CD4-positive, alpha-beta memory T cell (primary cell): ENCODE results near the gene UBE2F. TPM values are rescaled to one million over a fixed set of nuclear protein-coding genes. Genes with fewer than 3 reads are reported as not detected.
"Not testable (repeated sequence)": the region's sequence is repeated elsewhere in the genome, so short reads cannot be mapped to it uniquely, and the experiment has no call there.

Source experiments
- CTCF ChIA-PET: fragments of 350-600 bp; sonication (Branson Sonifier 250); formaldehyde crosslinking; loops from one replicate; lab custom pipeline; 2021; ENCODE audit warnings: inconsistent platforms; ENCODE audit not compliant: partially characterized antibody; lab: Charles Lee
- POLR2A ChIA-PET: fragments of 350-600 bp; sonication (Branson Sonifier 250); formaldehyde crosslinking; loops from one replicate; lab custom pipeline; 2021; ENCODE audit not compliant: partially characterized antibody; lab: Charles Lee
- DNase-seq, 5 donors: peaks; one replicate each; pipeline versions ENCODE4 v3.0.0 to v3.0.0-alpha.2; 2020 to 2022; ENCODE audit warnings: mixed read lengths in 1 of 5
- H3K27ac ChIP-seq: one replicate; pipeline ENCODE4 v1.7.0; 2013; ENCODE audit warnings: low read depth, low read length
- H3K27me3 ChIP-seq: 2 replicates; pipeline ENCODE4 v1.7.0; 2013; ENCODE audit warnings: mild to moderate bottlenecking, low read length, moderate library complexity; ENCODE audit not compliant: insufficient read depth
- H3K36me3 ChIP-seq: 2 replicates; pipeline ENCODE4 v1.7.0; 2013; ENCODE audit warnings: mild to moderate bottlenecking, low read length, moderate library complexity; ENCODE audit not compliant: insufficient read depth
- H3K4me1 ChIP-seq: 2 replicates; pipeline ENCODE4 v1.7.0; 2013; ENCODE audit warnings: mild to moderate bottlenecking, low read length, moderate library complexity; ENCODE audit not compliant: insufficient read depth
- H3K4me3 ChIP-seq, 2 donors: one replicate each; pipeline ENCODE4 v1.7.0; 2013; ENCODE audit warnings: low read length in 2 of 2, mild to moderate bottlenecking in 1 of 2
- H3K9me3 ChIP-seq, 2 donors: one replicate each; pipeline ENCODE4 v1.7.0; 2013; ENCODE audit warnings: low read length in 2 of 2, control low read depth in 1 of 2; ENCODE audit not compliant: control insufficient read depth in 1 of 2
- H3K27ac Mint-ChIP-seq, 7 donors: one replicate each; pipeline ENCODE4 v1.8.0; 2020 to 2021; ENCODE audit warnings: mixed read lengths in 7 of 7, mild to moderate bottlenecking in 6 of 7, inconsistent platforms in 3 of 7, moderate library complexity in 3 of 7
- H3K27me3 Mint-ChIP-seq, 2 donors: one replicate each; pipeline ENCODE4 v1.8.0; 2020 to 2021; ENCODE audit warnings: mixed read lengths in 2 of 2
- H3K36me3 Mint-ChIP-seq, 2 donors: one replicate each; pipeline ENCODE4 v1.8.0; 2020 to 2021; ENCODE audit warnings: mixed read lengths in 2 of 2, inconsistent platforms in 1 of 2, mild to moderate bottlenecking in 1 of 2
- H3K4me1 Mint-ChIP-seq, 4 donors: one replicate each; pipeline ENCODE4 v1.8.0; 2020 to 2021; ENCODE audit warnings: mixed read lengths in 4 of 4, mild to moderate bottlenecking in 1 of 4
- H3K4me3 Mint-ChIP-seq, 8 donors: one replicate each; pipeline ENCODE4 v1.8.0; 2020 to 2021; ENCODE audit warnings: mixed read lengths in 8 of 8, mild to moderate bottlenecking in 7 of 8, moderate library complexity in 6 of 8, inconsistent platforms in 3 of 8
- H3K9me3 Mint-ChIP-seq, 8 donors: one replicate each; pipeline ENCODE4 v1.8.0; 2020 to 2021; ENCODE audit warnings: mixed read lengths in 8 of 8, mild to moderate bottlenecking in 5 of 8, inconsistent platforms in 3 of 8, moderate library complexity in 1 of 8
- intact Hi-C: fragments of 100-400 bp; cut with micrococcal nuclease; formaldehyde crosslinking; loops from one replicate; pipeline ENCODE4 v1.15.1; 2023
- polyA plus RNA-seq, 2 donors: library from polyadenylated mRNA; unstranded; fragments of 300-500 nt; fragmentation: Illumina TruSeq; gene quantifications; one replicate each; pipeline ENCODE4 v1.2.3, GENCODE V29; 2021
- total RNA-seq, 2 experiments: library from RNA; stranded (reverse); gene quantifications; one replicate each; pipeline ENCODE4 v1.2.3, GENCODE V29; 2021

UBE2F gene
- total and polyA plus RNA-seq, 4 experiments from 2014 or later: 35.7 to 116 (median 60.9) TPM

DNA sequence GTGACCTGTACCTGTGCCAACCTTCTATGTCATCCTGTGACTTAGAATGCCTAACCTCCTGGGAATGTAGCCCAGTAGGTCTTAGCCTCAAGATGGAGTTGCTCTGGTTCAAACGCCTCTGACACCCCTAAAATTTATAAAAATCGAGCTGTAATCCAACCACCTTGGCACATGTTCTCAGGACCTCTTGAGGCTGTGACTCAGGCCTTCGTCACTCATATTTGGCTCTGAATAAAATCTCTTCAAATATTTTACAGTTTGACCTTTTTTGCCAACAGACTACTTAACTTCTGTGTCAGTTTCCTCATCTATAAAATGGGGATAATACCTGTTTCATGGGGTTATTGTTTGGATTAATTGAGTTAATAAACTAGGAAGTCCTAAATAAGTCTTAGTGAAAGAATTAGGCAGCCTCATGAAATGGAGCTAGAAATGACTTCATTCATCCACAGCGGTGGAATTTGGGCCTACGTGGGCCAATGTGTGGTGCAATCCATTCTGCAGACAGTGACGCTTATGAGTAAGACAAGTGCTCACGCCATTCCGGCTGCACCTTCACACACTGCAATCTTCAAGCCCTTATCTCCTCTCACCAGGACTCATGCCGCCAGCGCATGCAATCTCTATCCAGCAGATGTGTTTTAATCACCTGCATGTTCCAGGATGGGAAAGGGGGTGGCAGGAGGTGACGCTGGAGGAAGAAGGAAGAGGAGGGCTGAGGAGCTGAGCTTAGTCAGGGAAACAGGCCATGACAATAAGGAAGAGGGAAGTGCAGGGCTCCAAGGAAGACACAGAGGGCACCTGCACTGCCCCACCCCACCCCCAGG, 2.0 kb upstream of the UBE2F start:
- H3K27ac ChIP-seq: no peak overlapping the region
- no peaks in the 10 kb centered on the region for H3K27me3 Mint-ChIP-seq

DNA sequence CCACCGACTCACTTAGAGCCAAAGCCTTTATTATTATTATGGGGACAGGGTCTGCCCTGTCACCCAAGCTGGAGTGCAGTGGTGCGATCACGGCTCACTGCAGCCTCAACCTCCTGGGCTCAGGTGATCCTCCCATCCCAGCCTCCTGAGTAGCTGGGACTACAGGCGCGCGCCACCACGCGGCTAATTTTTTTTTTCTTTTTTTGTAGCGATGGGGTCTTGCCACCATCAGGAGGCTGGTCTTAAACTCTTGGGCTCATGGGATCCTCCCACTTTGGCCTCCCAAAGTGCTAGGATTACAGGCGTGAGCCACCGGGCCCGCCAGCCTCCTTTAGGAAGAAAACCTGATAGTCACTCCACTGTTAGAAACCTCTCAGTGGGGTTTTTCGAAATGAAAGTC, 970 bp upstream of the UBE2F start:
- not testable (repeated sequence) for H3K27me3 Mint-ChIP-seq, DNase-seq, H3K9me3 ChIP-seq, H3K36me3 ChIP-seq, H3K27me3 ChIP-seq
- Mint-ChIP-seq H3K9me3 (peaks cover 0 to 23% (median 11%) of the 10 kb centered on the region in 8 donors), H3K4me1 (peaks cover 27 to 45% (median 35%) of the 10 kb centered on the region in 4 donors), H3K36me3 (peaks cover 0 to 12% of the 10 kb centered on the region in 2 donors), H3K27ac (peak overlapping the region in 5 of 7 donors; percentile 56 to 93 (median 78)), H3K4me3 (peak overlapping the region; percentile 83 to 89 (median 86))
- peak overlapping the region; percentile 57 for H3K27ac ChIP-seq
- POLR2A ChIA-PET: interaction anchor here (1.0 kb wide), 1 partner anchor 43 kb away, joined by 3 read pairs; no protein-coding TSS in a partner anchor
- H3K4me3 ChIP-seq: peak overlapping the region; percentile 45 to 77
- CTCF ChIA-PET: interaction anchor here (1.1 kb wide), 1 partner anchor 43 kb away, joined by 3 read pairs; no protein-coding TSS in a partner anchor
- intact Hi-C loops: loop anchor here (1.0 to 5.0 kb wide), 6 partner anchors 43 to 322 kb away; partner anchors contain the start of genes ILKAP, PER2 and RAMP1
- H3K4me1 ChIP-seq: peaks cover 40% of the 10 kb centered on the region

More for the DNA sequence above, 2.0 kb upstream of the UBE2F start:
- peaks cover 0 to 23% (median 11%) of the 10 kb centered on the region in 8 donors for H3K9me3 Mint-ChIP-seq
- H3K4me1 ChIP-seq: peaks cover 29% of the 10 kb centered on the region
- H3K36me3 ChIP-seq: no peaks in the 10 kb centered on the region
- H3K36me3 Mint-ChIP-seq: peaks cover 0 to 12% of the 10 kb centered on the region in 2 donors
- DNase-seq: no peak
- ChIA-PET CTCF (interaction anchor here (1.1 kb wide), 1 partner anchor 42 kb away, joined by 3 read pairs; no protein-coding TSS in a partner anchor), POLR2A (no interaction called here)
- H3K9me3 ChIP-seq: peaks cover 0 to 9% of the 10 kb centered on the region in 2 donors
- no peak overlapping the region for H3K4me3 ChIP-seq
- peaks cover 22 to 34% (median 26%) of the 10 kb centered on the region in 4 donors for H3K4me1 Mint-ChIP-seq
- H3K27me3 ChIP-seq: no peaks in the 10 kb centered on the region
- intact Hi-C loops: loop anchor here (5.0 kb wide), 3 partner anchors 107 to 292 kb away; partner anchors contain the start of gene RAMP1
- H3K27ac Mint-ChIP-seq: peak overlapping the region in 1 of 7 donors; percentile 93
- H3K4me3 Mint-ChIP-seq: peak overlapping the region; percentile 27 to 67 (median 44)

- peak overlapping the region; percentile 56 to 95 (median 82) for H3K27ac Mint-ChIP-seq
- CTCF ChIA-PET: no interaction called here
- POLR2A ChIA-PET: interaction anchor here (1.0 kb wide), 1 partner anchor 44 kb away, joined by 3 read pairs; no protein-coding TSS in a partner anchor
- peaks cover 29 to 47% (median 38%) of the 10 kb centered on the region in 4 donors for H3K4me1 Mint-ChIP-seq
- H3K27me3 ChIP-seq: no peaks in the 10 kb centered on the region
- no peaks in the 10 kb centered on the region for H3K27me3 Mint-ChIP-seq
- peaks cover 0 to 22% (median 11%) of the 10 kb centered on the region in 8 donors for H3K9me3 Mint-ChIP-seq
- H3K9me3 ChIP-seq: peaks cover 0 to 9% of the 10 kb centered on the region in 2 donors
- intact Hi-C loops: loop anchor here (1.0 to 5.0 kb wide), 6 partner anchors 43 to 322 kb away; partner anchors contain the start of genes ILKAP, PER2 and RAMP1
- H3K36me3 ChIP-seq: no peaks in the 10 kb centered on the region
- H3K36me3 Mint-ChIP-seq: peaks cover 0 to 12% of the 10 kb centered on the region in 2 donors
- H3K4me1 ChIP-seq: peaks cover 40% of the 10 kb centered on the region
- H3K4me3 Mint-ChIP-seq: peak overlapping the region; percentile 83 to 89 (median 86)
- peak in 1 of 5 donors; percentile 18 for DNase-seq
- H3K27ac ChIP-seq: peak overlapping the region; percentile 57
- H3K4me3 ChIP-seq: peak overlapping the region; percentile 45 to 77
These were observed 607 bp upstream of the UBE2F start for GRCh38 chr2:237966250-237966564.

DNA sequence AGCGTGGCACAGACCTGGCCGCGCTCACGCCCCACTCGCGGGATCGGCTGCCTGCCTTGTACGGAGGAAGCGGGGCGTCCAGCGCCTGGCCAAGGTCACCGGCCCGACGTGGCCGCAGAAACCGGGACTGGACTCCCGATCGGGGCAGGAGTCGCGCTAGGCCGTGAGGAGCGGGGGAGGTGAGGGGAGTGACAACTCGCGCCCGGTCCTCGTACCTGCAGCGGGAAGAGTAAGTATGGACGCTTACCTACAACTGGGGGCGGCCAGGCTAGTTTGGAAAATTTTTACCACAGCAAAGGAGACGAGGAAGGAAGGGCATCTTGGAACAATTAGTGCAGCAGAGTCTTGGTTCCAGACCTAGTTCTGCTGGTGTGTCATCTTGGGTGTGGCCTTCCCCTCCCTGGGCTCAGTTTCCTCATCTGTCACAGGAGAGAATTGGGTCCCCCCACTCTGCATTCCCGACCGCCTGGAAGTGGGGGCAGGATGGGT, 693 bp downstream of the UBE2F start:
- intact Hi-C loops: loop anchor here (2.0 to 5.0 kb wide), 4 partner anchors 45 to 295 kb away; partner anchors contain the start of gene RAMP1
- Mint-ChIP-seq H3K36me3 (peaks cover 0 to 12% of the 10 kb centered on the region in 2 donors), H3K27ac (peak overlapping the region; percentile 49 to 92 (median 91)), H3K4me3 (peak overlapping the region; percentile 82 to 92 (median 87)), H3K4me1 (peaks cover 32 to 54% (median 44%) of the 10 kb centered on the region in 4 donors), H3K9me3 (peaks cover 0 to 15% (median 7%) of the 10 kb centered on the region in 8 donors), H3K27me3 (no peaks in the 10 kb centered on the region)
- H3K27me3 ChIP-seq: no peaks in the 10 kb centered on the region
- H3K4me1 ChIP-seq: peaks cover 40% of the 10 kb centered on the region
- peak overlapping the region; percentile 61 for H3K27ac ChIP-seq
- peak in 1 of 5 donors; percentile 54 for DNase-seq
- peak overlapping the region; percentile 58 to 64 for H3K4me3 ChIP-seq
- H3K9me3 ChIP-seq: peaks cover 0 to 1% of the 10 kb centered on the region in 2 donors
- H3K36me3 ChIP-seq: no peaks in the 10 kb centered on the region
- CTCF ChIA-PET: interaction anchor here (1.4 kb wide), 1 partner anchor 293 kb away, joined by 4 read pairs; no protein-coding TSS in a partner anchor
- POLR2A ChIA-PET: interaction anchor here (0.6 to 1.8 kb wide), 6 partner anchors 13 to 237 kb away, joined by 3 to 16 read pairs (median 4); partner anchors contain the start of gene SCLY

- ChIA-PET CTCF (interaction anchor here (0.7 to 3.2 kb wide), 5 partner anchors 45 to 296 kb away, joined by 3 to 16 read pairs (median 4); no protein-coding TSS in a partner anchor), POLR2A (interaction anchor here (1.0 to 1.9 kb wide), 6 partner anchors 12 to 236 kb away, joined by 4 to 16 read pairs (median 4); partner anchors contain the start of gene SCLY)
- Mint-ChIP-seq H3K4me3 (peak overlapping the region; percentile 82 to 92 (median 87)), H3K36me3 (peaks cover 4 to 16% of the 10 kb centered on the region in 2 donors), H3K27me3 (no peaks in the 10 kb centered on the region), H3K27ac (peak overlapping the region; percentile 49 to 92 (median 91)), H3K4me1 (peaks cover 32 to 59% (median 46%) of the 10 kb centered on the region in 4 donors), H3K9me3 (peaks cover 0 to 8% (median 0%) of the 10 kb centered on the region in 8 donors)
- Histone ChIP-seq H3K27me3 (no peaks in the 10 kb centered on the region), H3K27ac (peak overlapping the region; percentile 61), H3K36me3 (peaks cover 4% of the 10 kb centered on the region), H3K4me1 (peaks cover 40% of the 10 kb centered on the region), H3K4me3 (peak overlapping the region; percentile 58 to 64), H3K9me3 (no peaks in the 10 kb centered on the region)
- intact Hi-C loops: loop anchor here (1.0 to 5.0 kb wide), 7 partner anchors 31 to 296 kb away; partner anchors contain the start of gene RAMP1
- DNase-seq: peak; percentile 47 to 67 (median 62)
These were observed 1.4 kb downstream of the UBE2F start for GRCh38 chr2:237968048-237968862.

DNA sequence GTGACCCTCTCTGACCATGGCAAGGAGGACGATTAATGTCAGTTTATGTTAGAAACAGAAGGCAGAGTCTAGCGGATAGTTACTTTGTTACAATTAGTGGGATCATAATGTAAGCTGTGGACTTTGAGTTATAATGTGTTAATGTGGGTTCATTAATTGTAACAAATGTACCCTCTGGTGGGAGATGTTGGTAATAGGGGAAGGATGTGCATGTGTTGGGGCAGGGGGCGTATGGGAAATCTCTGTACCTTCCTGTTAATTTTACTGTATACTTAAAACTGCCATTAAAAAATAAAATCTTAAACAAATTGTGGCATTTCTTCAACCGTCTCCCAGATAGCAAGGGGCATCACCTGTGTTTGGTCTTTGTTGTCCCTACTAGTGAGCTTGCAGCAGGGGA, 4.8 kb downstream of the UBE2F start:
- Mint-ChIP-seq H3K9me3 (no peaks in the 10 kb centered on the region), H3K4me1 (peaks cover 35 to 66% (median 51%) of the 10 kb centered on the region in 4 donors), H3K27me3 (no peaks in the 10 kb centered on the region), H3K36me3 (peaks cover 19 to 32% of the 10 kb centered on the region in 2 donors), H3K4me3 (peak overlapping the region in 1 of 8 donors; percentile 20), H3K27ac (peak overlapping the region in 2 of 7 donors; percentile 53 to 84)
- intact Hi-C loops: no loop called here
- DNase-seq: no peak
- H3K9me3 ChIP-seq: no peaks in the 10 kb centered on the region
- H3K36me3 ChIP-seq: peaks cover 18% of the 10 kb centered on the region
- POLR2A ChIA-PET: no interaction called here
- no peak overlapping the region for H3K27ac ChIP-seq
- H3K27me3 ChIP-seq: no peaks in the 10 kb centered on the region
- no peak overlapping the region for H3K4me3 ChIP-seq
- H3K4me1 ChIP-seq: peaks cover 34% of the 10 kb centered on the region
- CTCF ChIA-PET: interaction anchor here (1.9 kb wide), 1 partner anchor 48 kb away, joined by 8 read pairs; no protein-coding TSS in a partner anchor
